Adrenal gland (tissue), 19 donors: ENCODE results near the gene TMEM41B. TPM values are rescaled to one million over a fixed set of nuclear protein-coding genes. Genes with fewer than 3 reads are reported as not detected.
A peak's percentile ranks its signal among the peaks of the same experiment; 100 is the strongest.
"Not testable (repeated sequence)": the region's sequence is repeated elsewhere in the genome, so short reads cannot be mapped to it uniquely, and the experiment has no call there.

Experiments used
- DNase-seq, 7 donors: peaks; one replicate each; pipeline ENCODE4 v3.0.0-alpha.2; 2019 to 2020
- H3K27ac ChIP-seq, 5 donors: fragments of 200-600 bp; sonication (generic) in 4 of 5; 1 replicate in 3 of 5; 2 replicates in 2 of 5; pipeline versions ENCODE4 v1.5.1 to v1.8.0; 2016 to 2020; ENCODE audit warnings: mild to moderate bottlenecking in 1 of 5
- H3K27me3 ChIP-seq: fragments of 200-600 bp; 2 replicates; pipeline ENCODE4 v1.8.0; 2021
- H3K36me3 ChIP-seq, 2 donors: fragments of 200-600 bp; replicated peaks in 1 of 2; 1 replicate in 1 of 2; 2 replicates in 1 of 2; pipeline versions ENCODE4 v1.5.1 to v1.8.0; 2018 to 2022
- H3K4me1 ChIP-seq, 2 donors: fragments of 200-600 bp; replicated peaks in 1 of 2; 1 replicate in 1 of 2; 2 replicates in 1 of 2; pipeline versions ENCODE4 v1.5.1 to v1.8.0; 2018 to 2021
- H3K4me3 ChIP-seq, 4 donors: fragments of 200-600 bp; sonication (generic) in 3 of 4; one replicate each; pipeline ENCODE4 v1.5.1; 2016 to 2018
- H3K9me3 ChIP-seq, 3 donors: fragments of 200-600 bp; sonication (generic) in 1 of 3; replicated peaks in 1 of 3; 1 replicate in 2 of 3; 2 replicates in 1 of 3; pipeline versions ENCODE4 v1.5.1 to v1.8.0; 2016 to 2021
- POLR2A ChIP-seq, 2 donors: fragments of 450-650 bp; IDR thresholded peaks; one replicate each; pipeline ENCODE4 v1.6.1; 2017; ENCODE audit warnings: antibody characterized with exemption in 2 of 2, mild to moderate bottlenecking in 2 of 2, moderate library complexity in 1 of 2
- WGBS, 4 donors: extraction: QIAGEN DNeasy Blood & Tissue Kit in 2 of 4; methylation state at CpG; one replicate each; pipeline versions ENCODE4 v1.1.5 to v1.1.7; 2013 to 2017; 5-methylcytosine and 5-hydroxymethylcytosine counted together
- intact Hi-C, 2 donors: fragments of 100-400 bp; cut with DNase I; formaldehyde crosslinking; loops; one replicate each; pipeline versions ENCODE4 v1.14.1 to v1.15.0; 2022 to 2023
- long read RNA-seq, 10 donors: library from polyadenylated mRNA in 3 of 10; unstranded in 2 of 10; stranded (forward) in 1 of 10; transcript quantifications; one replicate each; pipeline ENCODE4 v2.0.0 and lab custom pipeline, GENCODE V29; 2021 to 2026
- polyA plus RNA-seq, 3 donors: library from polyadenylated mRNA; stranded (reverse); fragments of 200-250 nt in 2 of 3; fragments of 350-450 nt in 1 of 3; fragmentation: Illumina TruSeq in 1 of 3; extraction: RNeasy Lipid Tissue Mini Kit (QIAGEN cat#74804) in 1 of 3; gene quantifications; one replicate each; pipeline ENCODE4 v1.2.3, GENCODE V29; 2013 to 2014
- total RNA-seq, 9 donors: library from RNA; depleted of rRNA in 4 of 9; stranded (reverse); fragments of >200 nt in 4 of 9; fragments of 120-200 nt in 1 of 9; fragmentation: NEBNext Ultra II Directional in 1 of 9; extraction: Animal tissue kit (Norgen Biotek cat#: 25700) in 1 of 9; gene quantifications; one replicate each; pipeline versions ENCODE4 v1.1.0 to v1.2.4, GENCODE V29; 2013 to 2023
- TF ChIP-seq, protein P1 (sequence below), 6 experiments: fragments of 450-650 bp in 4 of 6; fragments of 200-600 bp in 2 of 6; sonication (generic) in 1 of 6; IDR thresholded peaks; 1 replicate in 5 of 6; 2 replicates in 1 of 6; pipeline versions ENCODE4 v1.5.1 to v1.8.0; 2016 to 2021; ENCODE audit warnings: antibody characterized with exemption in 6 of 6, mild to moderate bottlenecking in 2 of 6, moderate library complexity in 1 of 6
- donor health status: healthy with polysubstance abuse.
- donor health status: Bipolar disorder and iron deficiency.
- donor health status: DM: yes; HTN: yes; CAD: no.
- donor health status: DM: no; HTN: no; CAD: no.
- donor health status: DM: no; HTN: no; CAD: no.
- donor health status: DM: yes; HTN: yes; CAD: no.

The TMEM41B gene, protein sequence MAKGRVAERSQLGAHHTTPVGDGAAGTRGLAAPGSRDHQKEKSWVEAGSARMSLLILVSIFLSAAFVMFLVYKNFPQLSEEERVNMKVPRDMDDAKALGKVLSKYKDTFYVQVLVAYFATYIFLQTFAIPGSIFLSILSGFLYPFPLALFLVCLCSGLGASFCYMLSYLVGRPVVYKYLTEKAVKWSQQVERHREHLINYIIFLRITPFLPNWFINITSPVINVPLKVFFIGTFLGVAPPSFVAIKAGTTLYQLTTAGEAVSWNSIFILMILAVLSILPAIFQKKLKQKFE
- total RNA-seq (10 to 100 TPM; 21.5 to 58.8 (median 30.3) TPM), polyA plus RNA-seq (10 to 100 TPM; 17.6 to 22.8 (median 22.2) TPM)
- long read RNA-seq, donor 1, transcript TMEM41B-204 (7 exons, 3,968 nt) = major isoform, 9 of 23 reads
- long read RNA-seq, donor 1, transcript TMEM41B-205 (3 exons, 723 nt) = minor isoform, 5 of 23 reads
- long read RNA-seq, donor 1, partial matches to known transcripts = 0 of 23 reads
- long read RNA-seq, donor 1, other reads (novel, unspliced or antisense) = 8 of 23 reads
- long read RNA-seq, donor 2, transcript TMEM41B-204 (7 exons, 3,968 nt) = major isoform, 11 of 60 reads
- long read RNA-seq, donor 2, partial matches to known transcripts = 44 of 60 reads
- long read RNA-seq, donor 2, other reads (novel, unspliced or antisense) = 0 of 60 reads
- long read RNA-seq, donor 3, transcript TMEM41B-204 (7 exons, 3,968 nt) = major isoform, 10 of 40 reads
- long read RNA-seq, donor 3, partial matches to known transcripts = 21 of 40 reads
- long read RNA-seq, donor 3, other reads (novel, unspliced or antisense) = 0 of 40 reads
- long read RNA-seq, donor 4, partial matches to known transcripts = 0 of 7 reads
- long read RNA-seq, donor 4, other reads (novel, unspliced or antisense) = 5 of 7 reads
- long read RNA-seq, donor 5, transcript TMEM41B-204 (7 exons, 3,968 nt) = major isoform, 13 of 19 reads
- long read RNA-seq, donor 5, partial matches to known transcripts = 0 of 19 reads
- long read RNA-seq, donor 5, other reads (novel, unspliced or antisense) = 1 of 19 reads
- long read RNA-seq, donor 6, partial matches to known transcripts = 0 of 9 reads
- long read RNA-seq, donor 6, other reads (novel, unspliced or antisense) = 3 of 9 reads
- long read RNA-seq, donor 7, transcript TMEM41B-204 (7 exons, 3,968 nt) = major isoform, 9 of 46 reads
- long read RNA-seq, donor 7, partial matches to known transcripts = 34 of 46 reads
- long read RNA-seq, donor 7, other reads (novel, unspliced or antisense) = 0 of 46 reads
- long read RNA-seq, donor 8, transcript TMEM41B-204 (7 exons, 3,968 nt) = major isoform, 7 of 19 reads
- long read RNA-seq, donor 8, partial matches to known transcripts = 6 of 19 reads
- long read RNA-seq, donor 8, other reads (novel, unspliced or antisense) = 0 of 19 reads
- long read RNA-seq, donor 9, transcript TMEM41B-204 (7 exons, 3,968 nt) = major isoform, 11 of 38 reads
- long read RNA-seq, donor 9, transcript TMEM41B-205 (3 exons, 723 nt) = minor isoform, 5 of 38 reads
- long read RNA-seq, donor 9, partial matches to known transcripts = 21 of 38 reads
- long read RNA-seq, donor 9, other reads (novel, unspliced or antisense) = 0 of 38 reads
- long read RNA-seq, donor 10, transcript TMEM41B-204 (7 exons, 3,968 nt) = major isoform, 5 of 7 reads
- long read RNA-seq, donor 10, partial matches to known transcripts = 0 of 7 reads
- long read RNA-seq, donor 10, other reads (novel, unspliced or antisense) = 0 of 7 reads

- DNase-seq = peak; percentile 98 to 99 (median 98)
- peak within 1 kb of the TSS; percentile 61 to 89 (median 72) for H3K27ac ChIP-seq
- H3K27me3 ChIP-seq = no peaks in the 10 kb centered on the region
- H3K4me3 ChIP-seq = peak within 1 kb of the TSS; percentile 42 to 99 (median 98)
- WGBS, 4 donors = 0 to 1% (median 0%) methylated on average over 1 to 71 of the region's 71 CpGs
- no peaks in the 10 kb centered on the region for H3K9me3 ChIP-seq
- intact Hi-C loops = no loop called here
- TF ChIP-seq, protein P1, sequence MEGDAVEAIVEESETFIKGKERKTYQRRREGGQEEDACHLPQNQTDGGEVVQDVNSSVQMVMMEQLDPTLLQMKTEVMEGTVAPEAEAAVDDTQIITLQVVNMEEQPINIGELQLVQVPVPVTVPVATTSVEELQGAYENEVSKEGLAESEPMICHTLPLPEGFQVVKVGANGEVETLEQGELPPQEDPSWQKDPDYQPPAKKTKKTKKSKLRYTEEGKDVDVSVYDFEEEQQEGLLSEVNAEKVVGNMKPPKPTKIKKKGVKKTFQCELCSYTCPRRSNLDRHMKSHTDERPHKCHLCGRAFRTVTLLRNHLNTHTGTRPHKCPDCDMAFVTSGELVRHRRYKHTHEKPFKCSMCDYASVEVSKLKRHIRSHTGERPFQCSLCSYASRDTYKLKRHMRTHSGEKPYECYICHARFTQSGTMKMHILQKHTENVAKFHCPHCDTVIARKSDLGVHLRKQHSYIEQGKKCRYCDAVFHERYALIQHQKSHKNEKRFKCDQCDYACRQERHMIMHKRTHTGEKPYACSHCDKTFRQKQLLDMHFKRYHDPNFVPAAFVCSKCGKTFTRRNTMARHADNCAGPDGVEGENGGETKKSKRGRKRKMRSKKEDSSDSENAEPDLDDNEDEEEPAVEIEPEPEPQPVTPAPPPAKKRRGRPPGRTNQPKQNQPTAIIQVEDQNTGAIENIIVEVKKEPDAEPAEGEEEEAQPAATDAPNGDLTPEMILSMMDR (IDR thresholded peaks at IDR 0.05) = peak in 1 of 6 experiments; percentile 3
- TF ChIP-seq POLR2A (IDR thresholded peaks at IDR 0.05) = peak; percentile 53 to 80
- peaks cover 6 to 15% of the 10 kb centered on the region in 2 donors for H3K4me1 ChIP-seq
- H3K36me3 ChIP-seq = no peaks in the 10 kb centered on the region
Observed at GRCh38 chr11:9314291-9315077, at the start of gene TMEM41B. Gene TMEM41B, minus strand, starts transcription at chr11:9314593. Its CDS starts 152 bp downstream, at chr11:9314441.

GRCh38 chr11:9362393-9362863, 48.0 kb upstream of the TMEM41B start:
- WGBS, 4 donors = 54 to 73% (median 65%) methylated on average over 2 of the region's 2 CpGs
- no peaks in the 10 kb centered on the region for H3K9me3 ChIP-seq
- H3K4me3 ChIP-seq = no peak overlapping the region
- intact Hi-C loops = no loop called here
- no peaks in the 10 kb centered on the region for H3K36me3 ChIP-seq
- peak in 1 of 7 donors; percentile 10 for DNase-seq
- H3K27me3 ChIP-seq = no peaks in the 10 kb centered on the region
- no peak for TF ChIP-seq POLR2A (IDR thresholded peaks at IDR 0.05)
- TF ChIP-seq, protein P1 (IDR thresholded peaks at IDR 0.05) = no peak
- H3K4me1 ChIP-seq = no peaks in the 10 kb centered on the region
- peak overlapping the region in 2 of 5 donors; percentile 47 to 96 for H3K27ac ChIP-seq

GRCh38 chr11:9360862-9361622, 46.6 kb upstream of the TMEM41B start:
- intact Hi-C loops = not testable (repeated sequence)

More at GRCh38 chr11:9360862-9361622, 46.6 kb upstream of the TMEM41B start:
- H3K27me3 ChIP-seq, DNase-seq, H3K27ac ChIP-seq, H3K4me1 ChIP-seq, H3K9me3 ChIP-seq, H3K4me3 ChIP-seq, H3K36me3 ChIP-seq: not testable (repeated sequence)
- 91 to 95% (median 94%) methylated on average over 13 of the region's 13 CpGs for WGBS, 4 donors
